Stimulated activated naive CD8-positive, alpha-beta T cell treated with anti-CD3 and anti-CD28 coated beads, Interleukin-15, Interleukin-2, amounts not matched to agents 100 ng/mL and 50 ng/mL, for 24 hours (primary cell): ENCODE results near the gene LY6G5B.

ENCODE experiments used
- H3K27ac Mint-ChIP-seq: one replicate; pipeline ENCODE4 v1.8.0; 2021; ENCODE audit warnings: mild to moderate bottlenecking, mixed read lengths
- H3K27me3 Mint-ChIP-seq: one replicate; pipeline ENCODE4 v1.8.0; 2021; ENCODE audit warnings: mixed read lengths
- H3K36me3 Mint-ChIP-seq: one replicate; pipeline ENCODE4 v1.8.0; 2021; ENCODE audit warnings: low read depth, mixed read lengths
- H3K4me1 Mint-ChIP-seq: one replicate; pipeline ENCODE4 v1.8.0; 2021; ENCODE audit warnings: low read depth, mixed read lengths
- H3K4me3 Mint-ChIP-seq: one replicate; pipeline ENCODE4 v1.8.0; 2021; ENCODE audit warnings: mild to moderate bottlenecking, mixed read lengths
- H3K9me3 Mint-ChIP-seq: one replicate; pipeline ENCODE4 v1.8.0; 2021; ENCODE audit warnings: mixed read lengths

Gene LY6G5B

GRCh38 chr6:31664790-31665500 is 4.8 kb upstream of the LY6G5B start, which contains the start of gene GPANK1:
GPANK1 (minus strand) TSS chr6:31664997; CDS start chr6:31664478, 519 bp downstream.
- Mint-ChIP-seq H3K36me3 (peaks cover 70% of the 10 kb centered on the region), H3K27ac (peak within 1 kb of the TSS; percentile 97), H3K4me1 (peaks cover 77% of the 10 kb centered on the region), H3K4me3 (peak within 1 kb of the TSS; percentile 98), H3K9me3 (no peaks in the 10 kb centered on the region), H3K27me3 (no peaks in the 10 kb centered on the region)

GRCh38 chr6:31665501-31666336 is 4.1 kb upstream of the LY6G5B start, which contains the start of gene CSNK2B:
CSNK2B (plus strand) TSS chr6:31666080; CDS start chr6:31666832, 752 bp downstream.
- Mint-ChIP-seq H3K36me3 (peaks cover 74% of the 10 kb centered on the region), H3K9me3 (no peaks in the 10 kb centered on the region), H3K27me3 (no peaks in the 10 kb centered on the region), H3K4me3 (peak within 1 kb of the TSS; percentile 98), H3K4me1 (peaks cover 72% of the 10 kb centered on the region), H3K27ac (peak within 1 kb of the TSS; percentile 97)

DNA sequence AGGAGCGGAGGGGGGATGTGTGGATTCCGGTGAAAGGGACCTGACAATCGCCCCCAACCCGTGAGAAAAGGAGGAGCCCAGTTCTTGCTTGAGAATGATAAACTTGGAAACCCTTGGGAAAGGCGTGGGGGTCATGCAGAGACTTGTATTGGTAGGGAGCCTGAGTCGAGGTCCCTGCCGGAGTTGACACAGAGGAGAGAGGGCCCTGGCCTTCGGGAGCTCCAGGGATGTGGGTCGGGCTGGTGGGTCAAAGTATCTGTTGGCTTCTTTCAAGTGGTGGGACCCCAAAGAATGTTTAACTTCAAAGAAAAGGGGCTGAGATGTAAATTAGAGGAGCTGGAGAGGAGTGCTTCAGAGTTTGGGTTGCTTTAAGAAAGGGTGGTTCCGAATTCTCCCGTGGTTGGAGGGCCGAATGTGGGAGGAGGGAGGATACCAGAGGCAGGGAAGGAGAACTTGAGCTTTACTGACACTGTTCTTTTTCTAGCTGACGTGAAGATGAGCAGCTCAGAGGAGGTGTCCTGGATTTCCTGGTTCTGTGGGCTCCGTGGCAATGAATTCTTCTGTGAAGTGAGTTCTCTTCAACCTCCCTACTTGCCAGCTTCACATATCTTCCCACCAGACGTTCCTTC is 3.3 kb upstream of the LY6G5B start:
- peaks cover 65% of the 10 kb centered on the region for H3K4me1 Mint-ChIP-seq
- peak overlapping the region; percentile 97 for H3K27ac Mint-ChIP-seq
- H3K27me3 Mint-ChIP-seq, result no peaks in the 10 kb centered on the region
- no peaks in the 10 kb centered on the region for H3K9me3 Mint-ChIP-seq
- peaks cover 81% of the 10 kb centered on the region for H3K36me3 Mint-ChIP-seq
- peak overlapping the region; percentile 98 for H3K4me3 Mint-ChIP-seq

DNA sequence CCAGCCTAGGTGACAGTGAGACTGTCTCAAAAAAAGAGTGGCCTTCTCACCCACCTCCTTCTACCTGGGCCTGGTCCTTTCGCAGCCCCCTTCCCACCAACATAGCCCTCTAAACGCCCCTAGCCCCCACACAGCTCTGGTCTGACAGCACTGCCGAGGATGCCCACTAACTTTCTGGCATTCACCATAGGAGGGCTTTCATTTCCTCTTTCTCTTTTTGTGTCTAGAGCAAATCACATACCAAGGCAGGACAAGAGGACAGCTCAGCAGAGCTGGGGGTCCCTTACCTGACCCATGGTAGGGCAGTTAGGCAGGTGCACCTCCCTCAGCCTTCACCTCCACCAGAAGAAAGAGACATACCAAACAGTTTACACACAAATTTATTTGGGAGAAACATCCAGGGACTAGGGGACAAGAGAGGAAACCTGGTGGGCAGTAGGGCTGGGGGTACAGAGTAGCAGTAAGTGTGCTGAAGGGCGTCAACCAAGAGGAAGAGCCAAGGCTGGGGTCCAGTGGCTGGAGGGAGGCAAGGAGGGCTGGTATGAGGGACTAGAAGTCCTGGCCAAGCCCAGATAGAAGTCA is 6.6 kb downstream of the LY6G5B start:
- Mint-ChIP-seq H3K36me3 (peaks cover 19% of the 10 kb centered on the region), H3K4me3 (no peak overlapping the region), H3K4me1 (peaks cover 14% of the 10 kb centered on the region)

DNA sequence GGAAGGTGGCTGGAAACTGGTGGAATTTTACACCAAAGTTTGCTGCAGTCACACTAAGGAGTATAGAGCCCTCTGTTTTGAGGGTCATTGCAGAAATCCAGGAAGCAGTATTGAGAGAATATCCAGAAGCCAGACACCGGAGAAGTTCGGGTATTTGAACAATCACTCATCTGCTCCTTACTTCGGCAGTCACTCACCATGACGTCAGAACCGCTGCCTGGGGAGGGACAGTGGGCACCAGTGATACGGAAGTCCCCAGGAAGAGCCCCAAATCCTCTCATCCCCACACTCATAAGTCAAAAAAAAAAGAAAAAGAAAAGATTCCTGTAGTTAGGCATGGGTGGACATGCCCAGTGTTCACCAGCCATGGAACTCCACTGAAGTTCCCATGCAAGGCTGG is 7.1 kb downstream of the LY6G5B start:
- Mint-ChIP-seq H3K4me1 (peaks cover 18% of the 10 kb centered on the region), H3K27me3 (no peaks in the 10 kb centered on the region), H3K27ac (no peak overlapping the region), H3K4me3 (no peak overlapping the region), H3K9me3 (no peaks in the 10 kb centered on the region), H3K36me3 (peaks cover 14% of the 10 kb centered on the region)

More for the DNA sequence above, 6.6 kb downstream of the LY6G5B start:
- Mint-ChIP-seq H3K27ac (no peak overlapping the region), H3K27me3 (no peaks in the 10 kb centered on the region), H3K9me3 (no peaks in the 10 kb centered on the region)

GRCh38 chr6:31677955-31678354 is 8.2 kb downstream of the LY6G5B start:
- no peak overlapping the region for H3K27ac Mint-ChIP-seq
- peaks cover 5% of the 10 kb centered on the region for H3K36me3 Mint-ChIP-seq
- H3K4me1 Mint-ChIP-seq, result peaks cover 18% of the 10 kb centered on the region
- H3K9me3 Mint-ChIP-seq, result no peaks in the 10 kb centered on the region
- no peak overlapping the region for H3K4me3 Mint-ChIP-seq
- no peaks in the 10 kb centered on the region for H3K27me3 Mint-ChIP-seq

DNA sequence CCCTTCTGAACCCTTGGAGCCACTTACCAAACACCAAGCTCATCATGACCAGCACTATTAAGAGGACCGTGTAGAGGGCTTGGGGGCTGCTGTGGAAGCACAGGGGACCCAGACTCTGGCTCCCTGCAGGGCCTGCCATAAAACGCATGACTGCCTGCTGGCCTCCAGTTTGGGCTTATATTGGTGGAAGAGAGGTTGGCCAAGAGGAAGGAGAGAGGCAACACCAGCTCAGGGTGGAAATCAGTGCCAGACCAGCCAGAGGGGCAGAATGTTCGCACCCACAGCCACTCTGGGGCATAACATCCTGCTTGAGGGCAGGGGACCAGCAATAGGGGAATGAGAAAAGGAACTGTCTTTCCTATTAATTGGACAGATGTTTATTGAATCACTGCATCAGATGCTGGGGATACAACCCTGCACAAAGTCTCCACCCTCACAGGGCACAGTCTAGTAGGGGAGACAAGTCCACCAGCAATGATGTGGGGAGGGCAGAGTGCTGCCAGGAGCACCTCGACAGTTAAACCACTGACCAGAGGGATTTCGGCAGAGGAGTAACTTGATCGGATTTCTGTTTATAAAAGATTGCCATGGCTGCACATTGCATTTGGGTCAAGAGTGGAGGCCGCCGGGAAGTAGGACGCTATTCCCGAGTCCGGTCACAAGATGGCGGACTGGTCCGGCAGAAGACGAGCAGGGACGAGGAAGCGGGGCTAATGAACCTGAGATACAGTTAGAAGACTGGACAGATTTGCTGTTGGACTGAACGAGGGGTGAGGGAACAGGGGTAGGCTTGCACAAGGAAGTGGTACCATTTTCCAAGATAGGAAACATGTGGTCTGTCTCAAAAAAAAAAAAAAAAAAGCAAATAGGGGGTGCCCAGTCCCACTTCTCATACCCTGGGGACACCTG is 10.7 kb downstream of the LY6G5B start, which contains the start of gene LY6G5C:
TSS of gene LY6G5C (minus strand) at position 842 of the 909 bp plus-strand sequence. CDS start at position 148, 694 bp downstream.
- no peaks in the 10 kb centered on the region for H3K27me3 Mint-ChIP-seq
- peak within 1 kb of the TSS; percentile 70 for H3K27ac Mint-ChIP-seq
- no peaks in the 10 kb centered on the region for H3K36me3 Mint-ChIP-seq

DNA sequence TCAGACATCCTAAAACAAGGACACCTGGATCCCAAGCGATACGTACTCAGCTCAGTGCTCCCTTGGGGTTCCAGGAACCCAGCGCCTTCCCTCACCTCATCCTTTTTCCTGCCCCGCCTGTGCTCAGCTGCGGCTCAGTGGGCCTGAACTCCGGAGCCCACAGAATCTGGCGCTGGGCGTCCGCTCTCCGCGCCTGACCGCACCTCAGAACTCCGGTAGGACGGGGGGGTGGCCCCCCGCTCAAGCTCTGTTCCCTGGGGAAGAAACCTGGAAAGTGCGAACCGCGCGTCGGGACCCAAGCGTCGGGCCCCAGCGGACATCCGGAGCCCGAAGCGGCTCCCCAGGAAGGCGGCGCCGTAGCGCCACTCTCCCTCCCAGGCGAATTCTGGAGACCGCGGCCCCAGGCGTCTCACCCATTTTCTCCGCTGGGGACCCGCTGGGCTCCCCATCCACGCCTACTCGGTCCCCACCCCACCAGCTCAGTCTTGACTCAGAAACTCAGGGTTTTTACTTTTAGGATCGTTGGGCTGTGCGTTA is 11.4 kb downstream of the LY6G5B start:
- Mint-ChIP-seq H3K27me3 (no peaks in the 10 kb centered on the region), H3K36me3 (no peaks in the 10 kb centered on the region), H3K4me3 (peak overlapping the region; percentile 75), H3K4me1 (peaks cover 18% of the 10 kb centered on the region), H3K27ac (peak overlapping the region; percentile 70), H3K9me3 (no peaks in the 10 kb centered on the region)

More for the DNA sequence above, 10.7 kb downstream of the LY6G5B start, which contains the start of gene LY6G5C:
- Mint-ChIP-seq H3K9me3 (no peaks in the 10 kb centered on the region), H3K4me1 (peaks cover 18% of the 10 kb centered on the region), H3K4me3 (peak within 1 kb of the TSS; percentile 75)

GRCh38 chr6:31683591-31683990 is 13.8 kb downstream of the LY6G5B start:
- H3K27ac Mint-ChIP-seq, result no peak overlapping the region
- H3K27me3 Mint-ChIP-seq, result no peaks in the 10 kb centered on the region
- H3K4me1 Mint-ChIP-seq, result peaks cover 18% of the 10 kb centered on the region
- no peaks in the 10 kb centered on the region for H3K9me3 Mint-ChIP-seq
- peaks cover 8% of the 10 kb centered on the region for H3K36me3 Mint-ChIP-seq
- H3K4me3 Mint-ChIP-seq, result no peak overlapping the region

DNA sequence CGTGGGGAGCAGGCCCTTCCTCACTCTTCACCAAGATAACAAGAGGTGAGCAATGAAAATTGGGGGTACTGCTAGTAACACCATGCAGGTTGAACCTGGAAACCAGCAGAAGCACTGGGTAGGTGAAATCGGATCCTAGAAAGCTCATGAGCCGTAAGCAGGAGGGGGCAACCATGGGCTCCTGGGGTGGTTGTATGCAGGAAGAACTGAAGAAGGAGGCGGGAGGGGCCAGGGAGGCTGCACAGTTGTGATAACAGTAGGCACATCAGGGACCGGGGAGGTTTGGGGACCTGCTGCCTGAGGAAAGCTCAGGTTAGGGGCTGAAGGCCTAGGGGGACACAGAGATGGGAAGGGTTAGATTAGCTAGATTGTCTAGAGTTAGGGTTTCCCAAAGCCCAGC is 16.7 kb downstream of the LY6G5B start:
- Mint-ChIP-seq H3K9me3 (no peaks in the 10 kb centered on the region), H3K27me3 (no peaks in the 10 kb centered on the region), H3K27ac (no peak overlapping the region), H3K4me3 (no peak overlapping the region), H3K36me3 (peaks cover 25% of the 10 kb centered on the region), H3K4me1 (peaks cover 19% of the 10 kb centered on the region)

DNA sequence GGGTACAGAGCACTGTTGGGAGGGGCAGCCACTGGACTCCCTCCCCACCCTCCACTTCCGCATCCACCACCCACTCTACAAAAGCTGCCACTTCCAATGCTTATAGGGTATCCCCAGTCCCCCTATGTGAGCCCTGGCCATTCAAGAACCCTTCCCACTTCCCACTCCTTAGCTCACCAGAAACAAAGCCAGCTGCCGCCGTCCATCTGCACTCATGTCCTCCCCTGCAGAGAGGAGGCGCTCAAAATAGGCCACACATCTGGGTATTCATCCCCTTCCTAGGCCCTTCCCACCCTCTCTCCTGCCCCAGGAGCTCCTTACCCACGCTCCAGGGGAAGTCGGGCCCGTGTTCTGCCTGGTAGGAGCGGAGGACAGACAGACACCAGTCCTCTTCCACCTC is 17.5 kb downstream of the LY6G5B start:
- H3K4me3 Mint-ChIP-seq, result no peak overlapping the region
- no peaks in the 10 kb centered on the region for H3K27me3 Mint-ChIP-seq
- H3K36me3 Mint-ChIP-seq, result peaks cover 25% of the 10 kb centered on the region
- no peak overlapping the region for H3K27ac Mint-ChIP-seq
- H3K9me3 Mint-ChIP-seq, result no peaks in the 10 kb centered on the region
- peaks cover 16% of the 10 kb centered on the region for H3K4me1 Mint-ChIP-seq

GRCh38 chr6:31687860-31688693 is 18.3 kb downstream of the LY6G5B start:
- no peaks in the 10 kb centered on the region for H3K27me3 Mint-ChIP-seq
- H3K36me3 Mint-ChIP-seq, result peaks cover 30% of the 10 kb centered on the region
- H3K4me1 Mint-ChIP-seq, result peaks cover 16% of the 10 kb centered on the region
- H3K27ac Mint-ChIP-seq, result no peak overlapping the region
- H3K9me3 Mint-ChIP-seq, result no peaks in the 10 kb centered on the region
- H3K4me3 Mint-ChIP-seq, result no peak overlapping the region
